ENCODE results near the gene NEU1.
"Not testable (repeated sequence)": the region's sequence is repeated elsewhere in the genome, so short reads cannot be mapped to it uniquely, and the experiment has no call there.

Gene NEU1

DNA sequence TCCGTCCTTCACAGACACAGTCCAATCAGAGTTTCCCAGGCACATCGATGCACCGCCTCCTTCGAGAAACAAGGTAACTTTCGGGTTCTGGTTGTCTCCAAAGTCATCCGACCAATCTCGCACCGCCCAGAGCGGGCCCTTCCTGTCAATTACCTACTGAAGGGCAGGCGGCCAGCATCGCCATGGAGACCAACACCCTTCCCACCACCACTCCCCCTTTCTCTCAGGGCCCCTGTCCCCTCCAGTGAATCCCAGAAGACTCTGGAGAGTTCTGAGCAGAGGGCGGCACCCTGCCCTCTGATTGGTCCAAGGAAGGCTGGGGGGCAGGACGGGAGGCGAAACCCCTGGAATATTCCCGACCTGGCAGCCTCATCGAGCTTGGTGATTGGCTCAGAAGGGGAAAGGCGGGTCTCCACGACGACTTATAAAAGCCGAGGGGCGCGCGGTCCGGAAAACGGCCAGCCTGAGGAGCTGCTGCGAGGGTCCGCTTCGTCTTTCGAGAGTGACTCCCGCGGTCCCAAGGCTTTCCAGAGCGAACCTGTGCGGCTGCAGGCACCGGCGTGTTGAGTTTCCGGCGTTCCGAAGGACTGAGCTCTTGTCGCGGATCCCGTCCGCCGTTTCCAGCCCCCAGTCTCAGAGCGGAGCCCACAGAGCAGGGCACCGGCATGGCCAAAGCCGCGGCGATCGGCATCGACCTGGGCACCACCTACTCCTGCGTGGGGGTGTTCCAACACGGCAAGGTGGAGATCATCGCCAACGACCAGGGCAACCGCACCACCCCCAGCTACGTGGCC lies 35.1 kb downstream of the NEU1 start, which contains the start of gene HSPA1B:
Gene HSPA1B (plus strand): TSS at position 453 of the 794 bp plus-strand sequence. CDS start 213 bp downstream, at position 666.
- H3K4me1 ChIP-seq (ENCODE audit: control insufficient read depth, insufficient read depth, low read length) = peaks cover 15% of the 10 kb centered on the region

DNA sequence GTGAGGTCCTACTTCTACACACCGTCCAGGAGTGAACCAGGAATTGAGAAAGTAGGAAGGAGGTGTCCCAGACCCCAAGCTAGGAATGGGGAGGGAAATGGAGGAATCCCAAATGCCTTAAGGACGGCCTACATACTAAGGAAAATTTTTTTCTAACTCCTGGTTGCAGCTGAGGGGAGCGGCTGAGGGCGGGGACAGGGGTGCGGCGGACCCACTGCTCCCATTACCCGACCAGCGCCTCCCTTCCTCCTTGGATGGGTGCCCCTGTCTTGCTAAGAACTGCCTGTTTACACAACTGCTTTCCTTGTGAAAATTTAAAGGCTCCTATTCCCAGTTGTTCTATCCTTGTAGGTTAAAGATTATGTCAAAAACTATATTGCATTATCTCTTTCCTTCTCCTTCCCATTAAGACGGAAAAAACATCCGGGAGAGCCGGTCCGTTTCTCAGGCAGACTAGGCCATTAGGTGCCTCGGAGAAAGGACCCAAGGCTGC lies 35.8 kb downstream of the NEU1 start:
- Histone ChIP-seq H3K9ac (ENCODE audit: low read length) (peak overlapping the region; percentile 50), H3K4me1 (ENCODE audit: control insufficient read depth, insufficient read depth, low read length) (peaks cover 17% of the 10 kb centered on the region), H3K4me3 (ENCODE audit: low read length) (peak overlapping the region; percentile 86), H3K36me3 (ENCODE audit: control insufficient read depth, insufficient read depth, low read length) (no peaks in the 10 kb centered on the region), H3K27me3 (ENCODE audit: control insufficient read depth, insufficient read depth, low read length) (no peaks in the 10 kb centered on the region), H3K27ac (ENCODE audit: low read depth, low read length) (peak overlapping the region; percentile 99)

More for the DNA sequence above, 35.1 kb downstream of the NEU1 start, which contains the start of gene HSPA1B:
- Histone ChIP-seq H3K36me3 (ENCODE audit: control insufficient read depth, insufficient read depth, low read length) (no peaks in the 10 kb centered on the region), H3K9ac (ENCODE audit: low read length) (peak within 1 kb of the TSS; percentile 63), H3K27ac (ENCODE audit: low read depth, low read length) (peak within 1 kb of the TSS; percentile 99), H3K4me3 (ENCODE audit: low read length) (peak within 1 kb of the TSS; percentile 86), H3K27me3 (ENCODE audit: control insufficient read depth, insufficient read depth, low read length) (no peaks in the 10 kb centered on the region)

DNA sequence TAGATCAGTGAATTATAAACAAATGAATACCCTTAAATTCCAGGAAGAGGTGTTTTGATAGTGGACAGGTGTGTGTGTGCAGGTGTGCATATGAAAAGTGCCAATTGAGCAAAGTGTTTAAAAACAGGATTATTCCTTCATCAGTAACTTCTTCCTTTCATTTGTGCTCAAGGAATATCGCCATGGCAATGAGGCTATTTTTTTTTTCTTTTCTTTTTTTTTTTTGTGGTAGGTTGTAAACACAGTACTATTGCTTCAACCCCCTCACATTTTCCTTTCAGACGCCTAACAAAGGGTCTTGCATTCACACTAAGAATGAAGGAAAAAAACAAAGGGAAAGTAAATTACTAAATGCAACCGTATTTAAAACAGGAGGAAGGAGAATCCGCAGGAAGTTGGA lies 37.1 kb downstream of the NEU1 start:
- Histone ChIP-seq H3K4me3 (ENCODE audit: low read length) (no peak overlapping the region), H3K4me1 (ENCODE audit: control insufficient read depth, insufficient read depth, low read length) (peaks cover 12% of the 10 kb centered on the region), H3K27ac (ENCODE audit: low read depth, low read length) (peak overlapping the region; percentile 99), H3K27me3 (ENCODE audit: control insufficient read depth, insufficient read depth, low read length) (no peaks in the 10 kb centered on the region), H3K36me3 (ENCODE audit: control insufficient read depth, insufficient read depth, low read length) (no peaks in the 10 kb centered on the region), H3K9ac (ENCODE audit: low read length) (no peak overlapping the region)

DNA sequence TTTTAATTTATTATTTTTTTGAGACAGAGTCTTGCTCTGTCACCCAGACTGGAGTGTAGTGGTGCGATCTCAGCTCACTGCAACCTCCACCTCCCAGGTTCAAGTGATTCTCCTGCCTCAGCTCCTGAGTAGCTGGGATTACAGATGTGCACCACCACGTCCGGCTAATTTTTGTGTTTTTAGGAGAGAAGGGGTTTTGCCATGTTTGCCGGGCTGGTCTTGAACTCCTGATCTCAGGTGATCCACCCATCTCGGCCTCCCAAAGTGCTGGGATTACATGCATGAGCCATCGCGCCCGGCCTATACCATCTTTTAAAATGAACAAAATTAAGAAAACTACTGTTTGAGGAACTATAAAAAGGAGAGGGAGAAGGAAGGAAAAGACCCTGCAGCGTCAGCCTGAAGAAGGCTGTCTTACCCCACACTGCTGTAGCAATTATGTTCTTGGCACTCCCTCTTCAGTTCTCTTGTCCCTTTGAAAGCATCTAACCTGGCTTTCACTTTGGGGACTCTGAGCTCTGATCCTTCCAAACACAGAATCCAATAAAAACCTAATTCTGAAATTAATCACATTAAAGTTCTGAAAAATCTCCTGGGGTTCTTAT lies 38.9 kb downstream of the NEU1 start:
- not testable (repeated sequence) for H3K27me3 ChIP-seq (ENCODE audit: control insufficient read depth, insufficient read depth, low read length); H3K36me3 ChIP-seq (ENCODE audit: control insufficient read depth, insufficient read depth, low read length); H3K9ac ChIP-seq (ENCODE audit: low read length); H3K27ac ChIP-seq (ENCODE audit: low read depth, low read length); H3K4me3 ChIP-seq (ENCODE audit: low read length)
- H3K4me1 ChIP-seq (ENCODE audit: control insufficient read depth, insufficient read depth, low read length) = peaks cover 12% of the 10 kb centered on the region

DNA sequence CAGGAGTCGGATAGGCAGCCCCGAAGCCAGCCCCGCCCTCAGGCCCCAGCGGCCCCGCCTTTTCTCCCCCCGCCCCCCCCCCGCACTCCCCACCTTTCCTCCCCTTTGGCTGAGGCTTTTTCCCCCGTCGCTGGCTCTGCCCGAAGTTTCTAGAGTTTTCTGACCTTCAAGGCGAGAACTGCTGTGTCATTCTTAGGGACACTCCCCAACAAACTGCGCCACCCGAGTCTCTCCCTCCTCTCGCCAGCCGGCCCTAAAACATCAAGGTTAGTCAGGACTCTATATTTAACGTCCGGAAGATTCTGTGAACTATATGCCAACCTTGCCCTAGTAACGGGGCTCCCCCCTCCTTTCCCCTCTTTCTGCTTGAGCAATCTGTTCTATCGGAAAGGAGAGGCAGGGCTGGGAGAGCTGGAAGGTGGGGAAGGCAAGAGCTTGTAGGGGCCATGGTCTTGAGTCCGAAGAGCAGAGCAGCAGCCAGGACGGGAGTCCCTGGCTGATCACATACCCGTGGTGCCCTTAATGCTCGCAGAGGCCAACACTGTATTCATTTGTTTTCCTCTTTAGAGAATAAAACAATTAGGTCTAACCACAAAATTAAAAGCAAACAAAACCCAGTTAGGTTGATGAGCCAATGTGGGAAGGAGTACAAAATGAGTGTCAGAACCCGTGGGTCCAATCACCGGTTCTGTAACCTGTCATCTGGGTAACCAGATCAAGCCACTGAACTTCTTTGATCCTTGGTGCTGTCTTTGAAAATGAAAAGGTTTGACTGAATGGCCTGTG lies 40.4 kb downstream of the NEU1 start:
- no peaks in the 10 kb centered on the region for H3K36me3 ChIP-seq (ENCODE audit: control insufficient read depth, insufficient read depth, low read length)
- H3K27me3 ChIP-seq (ENCODE audit: control insufficient read depth, insufficient read depth, low read length) = no peaks in the 10 kb centered on the region
- peak overlapping the region; percentile 50 for H3K9ac ChIP-seq (ENCODE audit: low read length)
- H3K27ac ChIP-seq (ENCODE audit: low read depth, low read length) = peak overlapping the region; percentile 98
- peaks cover 15% of the 10 kb centered on the region for H3K4me1 ChIP-seq (ENCODE audit: control insufficient read depth, insufficient read depth, low read length)
- H3K4me3 ChIP-seq (ENCODE audit: low read length) = peak overlapping the region; percentile 82

DNA sequence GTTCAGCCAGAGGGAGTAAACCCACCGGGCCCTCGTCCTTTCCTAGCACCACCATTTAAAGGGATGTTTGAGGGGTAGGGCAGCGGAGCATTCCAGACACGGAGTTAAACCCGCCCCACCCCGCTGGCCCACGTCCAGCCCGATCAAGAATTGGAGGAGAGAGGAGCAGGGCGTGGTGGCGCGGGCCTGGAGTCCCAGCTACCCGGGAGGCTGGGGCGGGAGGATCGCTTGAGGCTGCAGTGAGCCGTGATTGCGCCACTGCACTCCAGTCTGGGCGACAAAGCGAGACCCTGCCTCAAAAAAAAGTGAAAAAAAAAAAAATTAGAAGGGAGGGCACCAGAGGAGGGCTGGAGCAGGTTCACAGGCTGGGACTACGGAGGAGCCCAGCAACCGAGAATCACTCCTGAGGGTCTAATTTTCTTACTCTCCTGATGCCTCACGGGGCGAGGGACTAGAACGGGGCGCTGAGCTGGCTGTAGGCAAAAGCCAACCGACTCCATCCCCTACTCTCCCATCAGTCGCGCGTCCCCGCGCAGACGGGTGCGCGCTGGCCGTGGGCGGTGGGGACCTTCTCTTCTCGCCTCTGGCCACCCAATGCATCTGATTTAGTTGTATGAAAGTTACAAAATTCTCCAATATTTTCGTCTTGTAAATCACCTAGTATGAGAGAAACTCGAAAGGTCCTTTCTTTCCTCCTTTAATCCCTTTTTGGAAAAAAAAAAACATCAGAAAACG lies 41.2 kb downstream of the NEU1 start:
- Histone ChIP-seq H3K9ac (ENCODE audit: low read length) (peak overlapping the region; percentile 70), H3K36me3 (ENCODE audit: control insufficient read depth, insufficient read depth, low read length) (no peaks in the 10 kb centered on the region), H3K27ac (ENCODE audit: low read depth, low read length) (peak overlapping the region; percentile 98), H3K27me3 (ENCODE audit: control insufficient read depth, insufficient read depth, low read length) (no peaks in the 10 kb centered on the region), H3K4me3 (ENCODE audit: low read length) (peak overlapping the region; percentile 82), H3K4me1 (ENCODE audit: control insufficient read depth, insufficient read depth, low read length) (peaks cover 15% of the 10 kb centered on the region)

DNA sequence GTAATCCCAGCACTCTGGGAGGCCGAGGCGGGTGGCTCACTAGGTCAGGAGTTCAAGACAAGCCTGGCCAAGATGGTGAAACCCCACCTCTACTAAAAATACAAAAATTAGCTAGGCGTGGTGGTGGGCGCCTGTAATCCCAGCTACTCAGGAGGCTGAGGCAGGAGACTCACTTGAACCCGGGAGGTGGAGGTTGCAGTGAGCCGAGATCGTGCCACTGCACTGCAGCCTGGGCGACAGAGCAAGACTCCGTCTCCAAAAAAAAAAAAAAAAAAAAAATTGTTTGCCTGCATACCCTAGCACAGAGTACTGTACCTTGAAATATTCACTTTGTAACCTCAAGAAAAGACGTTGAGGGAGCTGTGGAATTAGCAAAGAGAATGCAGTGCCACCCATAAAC lies 42.2 kb downstream of the NEU1 start:
- H3K4me1 ChIP-seq (ENCODE audit: control insufficient read depth, insufficient read depth, low read length) = peaks cover 13% of the 10 kb centered on the region
- not testable (repeated sequence) for H3K9ac ChIP-seq (ENCODE audit: low read length)
- H3K4me3 ChIP-seq (ENCODE audit: low read length) = peak overlapping the region; percentile 8

DNA sequence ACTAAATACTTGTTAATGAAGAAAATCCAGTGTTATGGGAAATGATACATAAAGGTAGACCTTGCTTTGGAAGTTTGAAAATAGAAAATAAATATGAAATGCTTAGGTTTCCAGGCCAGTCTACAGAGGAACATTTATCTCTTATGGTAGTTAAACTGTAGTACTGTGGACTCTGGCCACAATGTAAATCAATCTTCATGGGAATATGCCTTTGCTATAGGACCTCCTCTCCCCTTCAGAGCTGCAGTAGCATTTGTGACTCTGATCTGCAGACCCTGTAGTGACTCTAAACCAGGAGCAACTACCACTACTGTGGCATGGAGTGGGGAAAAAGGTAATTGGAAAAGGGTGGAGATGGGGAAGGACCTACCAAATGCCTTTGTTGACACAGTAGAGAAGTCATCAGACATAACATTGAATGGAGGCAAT lies 42.7 kb downstream of the NEU1 start:
- Histone ChIP-seq H3K27me3 (ENCODE audit: control insufficient read depth, insufficient read depth, low read length) (no peaks in the 10 kb centered on the region), H3K36me3 (ENCODE audit: control insufficient read depth, insufficient read depth, low read length) (no peaks in the 10 kb centered on the region), H3K27ac (ENCODE audit: low read depth, low read length) (peak overlapping the region; percentile 50), H3K9ac (ENCODE audit: low read length) (no peak overlapping the region), H3K4me1 (ENCODE audit: control insufficient read depth, insufficient read depth, low read length) (peaks cover 13% of the 10 kb centered on the region), H3K4me3 (ENCODE audit: low read length) (no peak overlapping the region)

More for the DNA sequence above, 42.2 kb downstream of the NEU1 start:
- not testable (repeated sequence) for H3K36me3 ChIP-seq (ENCODE audit: control insufficient read depth, insufficient read depth, low read length); H3K27me3 ChIP-seq (ENCODE audit: control insufficient read depth, insufficient read depth, low read length); H3K27ac ChIP-seq (ENCODE audit: low read depth, low read length)

DNA sequence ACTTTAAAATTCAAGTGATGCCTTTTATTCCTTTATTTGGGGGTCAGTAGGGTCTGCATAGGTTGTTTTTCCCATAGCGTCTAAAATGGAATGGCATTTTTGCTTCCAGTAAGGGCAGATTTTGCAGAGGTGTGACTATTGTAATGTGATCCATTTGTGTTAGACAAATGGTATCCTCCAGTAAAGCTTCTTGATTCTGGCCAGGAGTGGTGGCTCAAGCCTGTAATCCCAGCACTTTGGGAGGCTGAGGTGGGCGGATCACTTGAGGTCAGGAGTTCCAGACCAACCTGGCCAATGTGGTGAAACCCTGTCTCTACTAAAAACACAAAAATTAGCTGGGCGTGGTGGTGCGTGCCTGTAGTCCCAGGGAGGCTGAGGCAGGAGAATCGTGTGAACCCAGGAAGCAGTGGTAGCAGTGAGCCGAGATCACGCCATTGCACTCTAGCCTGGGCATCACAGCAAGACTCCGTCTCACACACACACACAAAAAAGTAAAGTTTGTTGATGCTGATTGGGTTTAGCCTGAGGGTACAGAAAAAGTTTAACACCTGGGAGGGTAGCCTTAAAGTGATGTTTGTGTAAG lies 44.6 kb downstream of the NEU1 start:
- H3K36me3 ChIP-seq (ENCODE audit: control insufficient read depth, insufficient read depth, low read length); H3K9ac ChIP-seq (ENCODE audit: low read length); H3K27me3 ChIP-seq (ENCODE audit: control insufficient read depth, insufficient read depth, low read length): not testable (repeated sequence)
- peak overlapping the region; percentile 52 for H3K27ac ChIP-seq (ENCODE audit: low read depth, low read length)
- H3K4me3 ChIP-seq (ENCODE audit: low read length) = peak overlapping the region; percentile 59
- H3K4me1 ChIP-seq (ENCODE audit: control insufficient read depth, insufficient read depth, low read length) = peaks cover 14% of the 10 kb centered on the region

DNA sequence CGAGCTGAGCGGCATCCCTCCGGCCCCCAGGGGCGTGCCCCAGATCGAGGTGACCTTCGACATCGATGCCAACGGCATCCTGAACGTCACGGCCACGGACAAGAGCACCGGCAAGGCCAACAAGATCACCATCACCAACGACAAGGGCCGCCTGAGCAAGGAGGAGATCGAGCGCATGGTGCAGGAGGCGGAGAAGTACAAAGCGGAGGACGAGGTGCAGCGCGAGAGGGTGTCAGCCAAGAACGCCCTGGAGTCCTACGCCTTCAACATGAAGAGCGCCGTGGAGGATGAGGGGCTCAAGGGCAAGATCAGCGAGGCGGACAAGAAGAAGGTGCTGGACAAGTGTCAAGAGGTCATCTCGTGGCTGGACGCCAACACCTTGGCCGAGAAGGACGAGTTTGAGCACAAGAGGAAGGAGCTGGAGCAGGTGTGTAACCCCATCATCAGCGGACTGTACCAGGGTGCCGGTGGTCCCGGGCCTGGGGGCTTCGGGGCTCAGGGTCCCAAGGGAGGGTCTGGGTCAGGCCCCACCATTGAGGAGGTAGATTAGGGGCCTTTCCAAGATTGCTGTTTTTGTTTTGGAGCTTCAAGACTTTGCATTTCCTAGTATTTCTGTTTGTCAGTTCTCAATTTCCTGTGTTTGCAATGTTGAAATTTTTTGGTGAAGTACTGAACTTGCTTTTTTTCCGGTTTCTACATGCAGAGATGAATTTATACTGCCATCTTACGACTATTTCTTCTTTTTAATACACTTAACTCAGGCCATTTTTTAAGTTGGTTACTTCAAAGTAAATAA lies 45.3 kb downstream of the NEU1 start:
- not testable (repeated sequence) for H3K27me3 ChIP-seq (ENCODE audit: control insufficient read depth, insufficient read depth, low read length); H3K9ac ChIP-seq (ENCODE audit: low read length); H3K36me3 ChIP-seq (ENCODE audit: control insufficient read depth, insufficient read depth, low read length); H3K4me1 ChIP-seq (ENCODE audit: control insufficient read depth, insufficient read depth, low read length)
- peak overlapping the region; percentile 59 for H3K4me3 ChIP-seq (ENCODE audit: low read length)
- H3K27ac ChIP-seq (ENCODE audit: low read depth, low read length) = peak overlapping the region; percentile 52
